Central memory CD8-positive, alpha-beta T cell (primary cell): ENCODE measurements around the gene COQ9.
A peak's percentile ranks its signal among the peaks of the same experiment; 100 is the strongest.
"Not testable (repeated sequence)": the region's sequence is repeated elsewhere in the genome, so short reads cannot be mapped to it uniquely, and the experiment has no call there.

Experiments used
- ATAC-seq: fragments of 150-1000 bp; cut with Tn5 transposase; replicated peaks from 2 replicates; pipeline ENCODE4 v1.10.0; 2022; ENCODE audit warnings: mild to moderate bottlenecking, moderate FRiP score, moderate number of reproducible peaks; ENCODE audit not compliant: poor library complexity, severe bottlenecking; ENCODE audit errors: extremely low read depth
- DNase-seq, 2 donors: peaks; one replicate each; pipeline ENCODE4 v3.0.0; 2021; ENCODE audit warnings: low spot score in 2 of 2
- H3K27ac Mint-ChIP-seq: one replicate; pipeline ENCODE4 v1.8.0; 2022; ENCODE audit warnings: low read depth, mild to moderate bottlenecking, moderate library complexity, mixed read lengths
- H3K27me3 Mint-ChIP-seq: one replicate; pipeline ENCODE4 v1.8.0; 2022; ENCODE audit warnings: mixed read lengths
- H3K36me3 Mint-ChIP-seq: one replicate; pipeline ENCODE4 v1.8.0; 2022; ENCODE audit warnings: mild to moderate bottlenecking, moderate library complexity, mixed read lengths; ENCODE audit not compliant: insufficient read depth
- H3K4me1 Mint-ChIP-seq: one replicate; pipeline ENCODE4 v1.8.0; 2022; ENCODE audit warnings: mixed read lengths
- H3K4me3 Mint-ChIP-seq: one replicate; pipeline ENCODE4 v1.8.0; 2022; ENCODE audit warnings: mild to moderate bottlenecking, moderate library complexity, mixed read lengths
- H3K9me3 Mint-ChIP-seq: one replicate; pipeline ENCODE4 v1.8.0; 2022; ENCODE audit warnings: mixed read lengths

Gene COQ9

GRCh38 chr16:57485916-57486857 is 38.9 kb downstream of the COQ9 start, which contains the start of gene DOK4:
Gene DOK4, minus strand, starts transcription at chr16:57486493. Its CDS starts 6,986 bp downstream, at chr16:57479507.
- Mint-ChIP-seq H3K27ac (peak within 1 kb of the TSS; percentile 93), H3K36me3 (peaks cover 6% of the 10 kb centered on the region), H3K27me3 (no peaks in the 10 kb centered on the region), H3K9me3 (no peaks in the 10 kb centered on the region), H3K4me1 (peaks cover 24% of the 10 kb centered on the region), H3K4me3 (peak within 1 kb of the TSS; percentile 92)
- ATAC-seq (peak; percentile 91), DNase-seq (peak; percentile 43 to 51)

DNA sequence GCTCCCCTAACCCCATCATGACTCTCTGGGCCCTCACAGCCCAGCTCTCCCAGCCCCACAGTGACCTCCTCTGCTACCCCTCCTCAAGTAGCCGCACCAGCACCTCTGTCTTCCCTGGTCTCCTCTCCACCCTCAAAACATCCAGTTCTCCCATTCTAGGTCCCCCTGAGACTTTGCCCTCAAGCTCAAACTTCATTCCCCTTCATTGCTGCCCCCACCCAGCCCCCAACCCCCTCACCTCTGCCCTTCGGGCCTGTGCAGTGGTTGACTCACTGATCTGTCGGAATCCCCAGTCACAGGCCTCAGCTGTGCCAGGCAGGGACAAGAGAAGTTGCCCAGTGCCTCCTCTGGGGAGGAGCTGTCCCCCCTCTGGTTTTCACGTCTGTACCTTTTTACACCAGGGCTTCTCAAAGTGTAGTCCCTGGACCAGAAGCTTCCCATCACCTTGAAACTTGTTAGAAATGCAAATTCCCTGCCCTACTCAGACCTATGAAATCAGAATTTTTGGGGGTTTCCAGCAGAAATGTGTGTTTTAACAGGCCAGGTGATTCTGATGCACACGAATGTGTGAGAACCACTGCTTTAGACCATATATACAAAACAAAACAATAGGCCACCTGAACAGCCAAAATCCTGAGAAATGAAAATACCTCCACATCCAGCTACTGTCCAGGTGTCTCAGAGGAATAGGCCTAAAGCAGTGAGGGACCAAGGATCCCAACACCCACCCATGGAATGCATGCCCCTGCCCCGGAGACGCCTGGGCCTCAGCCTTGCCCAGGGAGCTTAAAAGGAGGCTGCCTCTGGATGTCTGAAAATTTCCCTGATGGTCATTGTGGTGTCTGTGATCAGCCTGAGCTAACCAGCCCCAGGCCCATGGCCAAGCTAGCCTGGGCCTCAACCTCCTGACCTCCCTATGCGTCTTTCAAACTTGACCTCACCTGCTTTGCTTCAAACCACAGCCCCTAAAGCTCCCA is 39.9 kb downstream of the COQ9 start:
- Mint-ChIP-seq H3K9me3 (no peaks in the 10 kb centered on the region), H3K27ac (peak overlapping the region; percentile 44), H3K4me3 (peak overlapping the region; percentile 92), H3K27me3 (no peaks in the 10 kb centered on the region), H3K36me3 (peaks cover 4% of the 10 kb centered on the region), H3K4me1 (peaks cover 24% of the 10 kb centered on the region)
- no peak for ATAC-seq
- no peak for DNase-seq

- peaks cover 4% of the 10 kb centered on the region for H3K36me3 Mint-ChIP-seq
- no peaks in the 10 kb centered on the region for H3K9me3 Mint-ChIP-seq
- no peak overlapping the region for H3K4me3 Mint-ChIP-seq
- no peak overlapping the region for H3K27ac Mint-ChIP-seq
- H3K27me3 Mint-ChIP-seq = no peaks in the 10 kb centered on the region
- ATAC-seq (no peak), DNase-seq (no peak)
- H3K4me1 Mint-ChIP-seq = peaks cover 24% of the 10 kb centered on the region
Measured at GRCh38 chr16:57489229-57489628, 42.0 kb downstream of the COQ9 start.

DNA sequence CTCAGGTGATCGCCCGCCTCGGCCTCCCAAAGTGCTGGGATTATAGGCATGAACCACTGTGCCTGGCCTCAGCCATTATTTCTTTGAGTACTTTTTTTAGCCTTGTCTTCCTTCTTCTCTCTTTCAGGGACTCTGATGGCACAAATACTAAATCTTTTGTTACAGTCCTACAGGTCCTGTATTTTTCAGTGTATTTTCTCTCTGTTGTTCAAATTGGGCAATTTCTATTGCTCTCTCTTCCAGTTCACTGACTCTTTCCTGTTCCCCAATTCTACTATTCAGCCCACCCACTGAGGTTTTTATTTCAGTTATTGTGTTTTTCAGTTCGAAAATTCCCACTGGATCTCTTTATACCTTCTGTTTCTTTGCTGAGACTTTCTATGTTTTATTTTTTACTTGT is 46.5 kb downstream of the COQ9 start:
- Mint-ChIP-seq H3K4me1 (no peaks in the 10 kb centered on the region), H3K27me3 (no peaks in the 10 kb centered on the region), H3K4me3 (no peak overlapping the region), H3K36me3 (peaks cover 2% of the 10 kb centered on the region), H3K27ac (no peak overlapping the region), H3K9me3 (no peaks in the 10 kb centered on the region)
- DNase-seq (no peak), ATAC-seq (no peak)

- H3K4me3 Mint-ChIP-seq = no peak overlapping the region
- H3K9me3 Mint-ChIP-seq = no peaks in the 10 kb centered on the region
- H3K27ac Mint-ChIP-seq = no peak overlapping the region
Measured at GRCh38 chr16:57497121-57497520, 49.8 kb downstream of the COQ9 start.

GRCh38 chr16:57498031-57498430 is 50.8 kb downstream of the COQ9 start:
- Mint-ChIP-seq H3K9me3 (no peaks in the 10 kb centered on the region), H3K4me1 (peaks cover 8% of the 10 kb centered on the region), H3K4me3 (no peak overlapping the region), H3K27ac (no peak overlapping the region), H3K27me3 (no peaks in the 10 kb centered on the region), H3K36me3 (peaks cover 5% of the 10 kb centered on the region)
- ATAC-seq (no peak), DNase-seq (no peak)

More at GRCh38 chr16:57497121-57497520, 49.8 kb downstream of the COQ9 start:
- no peaks in the 10 kb centered on the region for H3K27me3 Mint-ChIP-seq
- no peak for ATAC-seq
- no peak for DNase-seq
- peaks cover 8% of the 10 kb centered on the region for H3K4me1 Mint-ChIP-seq
- H3K36me3 Mint-ChIP-seq = peaks cover 3% of the 10 kb centered on the region

GRCh38 chr16:57499941-57500340 is 52.7 kb downstream of the COQ9 start:
- not testable (repeated sequence) for H3K36me3 Mint-ChIP-seq, H3K27ac Mint-ChIP-seq

GRCh38 chr16:57500578-57501111 is 53.4 kb downstream of the COQ9 start:
- ATAC-seq = no peak
- Mint-ChIP-seq H3K27me3 (no peaks in the 10 kb centered on the region), H3K36me3 (peaks cover 5% of the 10 kb centered on the region), H3K4me1 (peaks cover 8% of the 10 kb centered on the region), H3K4me3 (no peak overlapping the region), H3K9me3 (no peaks in the 10 kb centered on the region), H3K27ac (no peak overlapping the region)
- DNase-seq = no peak

More at GRCh38 chr16:57499941-57500340, 52.7 kb downstream of the COQ9 start:
- not testable (repeated sequence) for DNase-seq, H3K27me3 Mint-ChIP-seq, ATAC-seq, H3K4me1 Mint-ChIP-seq, H3K4me3 Mint-ChIP-seq, H3K9me3 Mint-ChIP-seq

DNA sequence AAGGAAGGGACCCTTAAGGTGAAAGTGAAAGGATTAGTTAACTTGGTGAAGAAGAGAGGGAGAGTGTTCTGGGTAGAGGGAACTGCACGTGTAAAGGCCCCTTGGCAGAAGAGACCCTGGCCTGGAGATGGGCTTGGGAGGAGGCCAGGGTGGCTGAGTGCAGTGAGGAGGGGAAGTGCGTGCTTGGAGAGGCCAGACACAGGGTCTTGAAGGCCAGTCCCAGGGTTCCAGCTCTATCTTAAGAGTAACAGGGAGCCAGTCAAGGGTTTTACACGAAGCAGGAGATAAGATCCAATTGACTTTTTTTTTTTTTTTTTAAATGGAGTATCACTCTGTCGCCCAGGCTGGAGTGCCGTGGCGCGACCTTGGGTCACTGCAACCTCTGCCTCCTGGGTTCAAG is 54.2 kb downstream of the COQ9 start:
- Mint-ChIP-seq H3K27ac (no peak overlapping the region), H3K9me3 (no peaks in the 10 kb centered on the region), H3K4me3 (no peak overlapping the region), H3K27me3 (peaks cover 6% of the 10 kb centered on the region), H3K36me3 (peaks cover 5% of the 10 kb centered on the region), H3K4me1 (peaks cover 8% of the 10 kb centered on the region)
- ATAC-seq (no peak), DNase-seq (no peak)

DNA sequence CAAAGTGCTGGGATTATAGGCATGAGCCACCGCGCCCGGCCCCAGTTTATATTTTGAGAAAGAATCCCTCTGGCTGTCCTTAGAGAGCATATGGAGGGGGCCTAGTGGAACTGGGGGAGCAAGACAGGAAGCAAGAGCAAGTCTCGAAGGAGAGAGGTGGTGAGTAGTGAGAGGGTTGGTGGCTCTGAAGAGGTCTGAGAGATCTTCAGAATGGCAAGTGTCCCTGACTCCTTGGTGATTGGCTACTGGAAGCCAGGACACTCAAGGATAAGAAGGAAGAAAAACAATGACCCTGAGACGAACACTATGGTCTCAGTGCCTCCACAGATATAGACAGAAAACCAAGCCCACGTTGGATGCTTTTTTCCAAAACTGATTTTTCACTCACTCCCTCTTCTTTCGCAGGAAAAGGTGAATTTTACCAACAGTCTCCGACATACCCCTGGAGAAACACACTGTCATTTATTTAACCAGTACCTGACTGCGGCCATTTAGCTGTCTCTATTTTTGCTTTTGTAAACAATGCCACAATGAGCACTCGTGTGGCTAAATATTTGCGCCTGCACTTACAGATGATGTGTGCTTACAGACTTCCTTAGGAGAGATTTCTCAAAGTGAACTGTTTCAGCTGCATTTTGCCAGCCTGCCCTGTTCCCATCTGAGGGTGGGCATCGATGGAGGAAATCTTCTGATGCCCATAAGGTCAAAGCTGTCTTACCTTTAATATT is 54.9 kb downstream of the COQ9 start:
- Mint-ChIP-seq H3K36me3 (peaks cover 5% of the 10 kb centered on the region), H3K27ac (no peak overlapping the region), H3K9me3 (no peaks in the 10 kb centered on the region), H3K4me1 (peaks cover 8% of the 10 kb centered on the region), H3K27me3 (peaks cover 13% of the 10 kb centered on the region), H3K4me3 (no peak overlapping the region)
- DNase-seq (no peak), ATAC-seq (no peak)

DNA sequence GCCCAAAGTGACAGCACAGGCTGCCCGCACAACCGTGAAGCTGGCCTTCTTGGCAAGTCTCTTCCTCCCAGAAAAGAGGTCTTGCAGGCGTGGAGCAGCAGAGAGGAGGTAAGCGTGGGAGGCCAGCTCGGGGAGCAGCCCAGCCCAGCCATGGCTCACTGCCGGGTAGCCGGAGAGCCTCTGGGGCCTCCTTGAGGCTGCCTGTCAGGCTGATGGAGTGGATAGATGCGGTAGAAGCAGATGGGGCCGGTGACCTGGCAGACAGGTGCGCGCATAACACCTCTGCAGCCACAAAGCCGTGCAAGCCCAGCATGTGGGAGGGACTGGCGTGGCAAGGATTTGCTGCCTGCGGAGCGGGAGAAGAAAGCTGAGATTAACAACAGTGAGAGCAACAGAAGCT is 56.1 kb downstream of the COQ9 start:
- no peak for ATAC-seq
- Mint-ChIP-seq H3K27ac (no peak overlapping the region), H3K9me3 (no peaks in the 10 kb centered on the region), H3K27me3 (peaks cover 16% of the 10 kb centered on the region), H3K36me3 (peaks cover 4% of the 10 kb centered on the region), H3K4me1 (peaks cover 8% of the 10 kb centered on the region), H3K4me3 (no peak overlapping the region)
- no peak for DNase-seq

DNA sequence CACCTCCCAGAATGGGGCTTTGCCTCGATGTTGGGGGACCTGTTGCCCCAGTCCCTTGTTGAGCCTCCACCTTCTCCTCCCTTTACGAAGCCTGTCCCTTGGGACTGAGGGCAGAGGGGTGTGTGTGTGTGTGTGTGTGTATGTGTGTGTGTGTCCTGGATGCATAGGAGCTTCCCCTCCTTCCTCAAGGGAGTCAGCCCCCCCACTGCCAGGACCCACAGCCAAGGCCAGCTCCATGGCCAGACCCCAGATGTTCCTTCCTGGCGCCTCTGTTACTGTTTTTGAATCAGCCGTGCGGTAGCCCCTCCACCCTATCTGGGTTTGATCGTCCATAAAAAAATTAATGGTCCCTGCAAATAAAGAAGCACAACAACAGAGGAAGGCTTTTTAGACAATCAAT is 56.7 kb downstream of the COQ9 start:
- Mint-ChIP-seq H3K9me3 (no peaks in the 10 kb centered on the region), H3K4me1 (peaks cover 8% of the 10 kb centered on the region), H3K27ac (no peak overlapping the region), H3K27me3 (peaks cover 16% of the 10 kb centered on the region), H3K4me3 (no peak overlapping the region), H3K36me3 (peaks cover 4% of the 10 kb centered on the region)
- ATAC-seq (no peak), DNase-seq (no peak)
